Sigmoid colon (tissue), 7 donors: Measurements from ENCODE around the gene MTMR2. TPM values are rescaled to one million over a fixed set of nuclear protein-coding genes. Genes with fewer than 3 reads are reported as not detected.
A peak's percentile ranks its signal among the peaks of the same experiment; 100 is the strongest.

ENCODE experiments used
- DNase-seq: peaks from one replicate; pipeline ENCODE4 v3.0.0-alpha.2; 2019
- H3K27ac ChIP-seq, 4 donors: fragments of 200-600 bp; sonication (generic); one replicate each; pipeline ENCODE4 v1.5.1; 2016 to 2019; ENCODE audit warnings: mild to moderate bottlenecking in 1 of 4
- H3K27me3 ChIP-seq, 3 donors: fragments of 200-600 bp; sonication (generic); one replicate each; pipeline ENCODE4 v1.5.1; 2019; ENCODE audit warnings: mild to moderate bottlenecking in 1 of 3
- H3K36me3 ChIP-seq, 4 donors: fragments of 200-600 bp; sonication (generic); one replicate each; pipeline ENCODE4 v1.5.1; 2016 to 2019
- H3K4me1 ChIP-seq, 4 donors: fragments of 200-600 bp; sonication (generic); one replicate each; pipeline ENCODE4 v1.5.1; 2017 to 2019
- H3K4me3 ChIP-seq, 4 donors: fragments of 200-600 bp; sonication (generic); one replicate each; pipeline ENCODE4 v1.5.1; 2017 to 2019; ENCODE audit warnings: mild to moderate bottlenecking in 2 of 4, moderate library complexity in 1 of 4
- H3K9me3 ChIP-seq, 4 donors: fragments of 200-600 bp in 3 of 4; sonication (generic) in 3 of 4; one replicate each; pipeline versions ENCODE4 v1.5.1 to v1.6.1; 2013 to 2019
- EP300 ChIP-seq, 4 donors: sonication (generic); formaldehyde crosslinking; IDR thresholded peaks; one replicate each; pipeline ENCODE4 v1.6.1; 2017; ENCODE audit warnings: antibody characterized with exemption in 4 of 4
- POLR2A ChIP-seq, 2 donors: fragments of 450-650 bp; IDR thresholded peaks; one replicate each; pipeline ENCODE4 v1.6.1; 2016; ENCODE audit warnings: antibody characterized with exemption in 2 of 2, mild to moderate bottlenecking in 2 of 2, moderate library complexity in 2 of 2
- POLR2AphosphoS5 ChIP-seq, 4 donors: sonication (generic); formaldehyde crosslinking; IDR thresholded peaks; one replicate each; pipeline ENCODE4 v1.6.1; 2017; ENCODE audit warnings: antibody characterized with exemption in 4 of 4
- WGBS, 2 donors: extraction: QIAGEN DNeasy Blood & Tissue Kit; methylation state at CpG; one replicate each; pipeline ENCODE4 v1.1.7; 2013; 5-methylcytosine and 5-hydroxymethylcytosine counted together
- intact Hi-C: fragments of 100-400 bp; cut with DNase I; formaldehyde crosslinking; loops from one replicate; pipeline ENCODE4 v1.15.1; 2023
- polyA plus RNA-seq, 3 donors: library from polyadenylated mRNA; stranded (reverse); fragments of 200-250 nt; gene quantifications; one replicate each; pipeline ENCODE4 v1.2.3, GENCODE V29; 2013
- total RNA-seq, 4 donors: library from RNA; depleted of rRNA; stranded (reverse); fragments of >200 nt; gene quantifications; one replicate each; pipeline ENCODE4 v1.1.0, GENCODE V29; 2016
- TF ChIP-seq, protein P1 (sequence below), 4 experiments: fragments of 450-650 bp in 3 of 4; fragments of 200-600 bp in 1 of 4; IDR thresholded peaks; one replicate each; pipeline ENCODE4 v1.5.1; 2016 to 2019; ENCODE audit warnings: antibody characterized with exemption in 4 of 4, mild to moderate bottlenecking in 3 of 4, moderate library complexity in 2 of 4
- donor health status: healthy with polysubstance abuse.
- donor health status: Bipolar disorder and iron deficiency.
- donor health status: healthy.

Gene MTMR2
- total and polyA plus RNA-seq, 7 donors, result 13.9 to 33.7 (median 17.6) TPM

DNA sequence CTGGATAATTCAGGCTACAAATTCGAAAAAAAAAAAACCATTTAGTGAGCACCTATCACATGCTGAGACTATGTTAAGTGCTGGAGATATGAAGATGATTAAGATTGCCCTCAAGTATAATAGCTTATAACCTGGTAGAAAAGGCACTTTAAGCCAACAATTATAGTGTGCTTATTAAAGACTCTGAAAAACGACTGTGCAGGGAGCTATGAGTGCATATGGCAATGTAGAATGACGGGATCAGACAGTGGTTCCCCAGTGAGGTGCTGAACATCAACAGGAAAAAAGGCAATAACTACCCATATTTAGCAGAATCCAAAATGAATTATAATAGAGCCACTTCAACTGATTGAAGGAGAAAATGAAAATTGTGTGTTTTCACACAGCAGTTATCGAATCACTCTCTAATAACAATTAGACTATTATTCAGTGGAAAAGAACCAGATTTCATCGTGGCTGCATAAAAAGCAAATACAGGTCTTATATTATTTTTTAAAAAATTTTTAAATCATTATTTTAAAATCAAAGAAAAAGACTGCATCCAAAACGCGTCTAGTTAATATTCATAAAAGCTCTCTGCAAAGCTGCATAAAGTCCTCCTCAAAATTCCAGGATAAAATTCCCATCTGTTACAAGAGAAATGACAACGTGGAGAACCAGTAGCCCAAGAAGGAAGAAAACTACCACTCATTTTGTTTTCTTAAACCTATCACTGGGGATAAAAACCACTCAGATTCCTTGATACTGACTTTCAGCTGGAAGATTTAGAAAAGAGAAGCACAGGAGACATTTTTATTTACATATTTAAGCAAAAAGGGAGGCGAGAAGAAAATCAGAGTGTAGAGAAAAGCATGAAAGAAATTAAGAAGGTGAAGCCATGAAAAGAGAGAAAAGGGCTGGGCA, 1.1 kb downstream of the MTMR2 start:
- intact Hi-C loops, result loop anchor here (5.0 to 10.0 kb wide), 2 partner anchors 322 to 420 kb away; partner anchors contain the start of gene MAML2
- Histone ChIP-seq H3K27ac (peak overlapping the region; percentile 89 to 96 (median 91)), H3K27me3 (no peaks in the 10 kb centered on the region), H3K36me3 (no peaks in the 10 kb centered on the region), H3K9me3 (no peaks in the 10 kb centered on the region), H3K4me1 (peaks cover 0 to 24% (median 16%) of the 10 kb centered on the region in 4 donors), H3K4me3 (peak overlapping the region; percentile 65 to 78 (median 70))
- TF ChIP-seq, protein P1, sequence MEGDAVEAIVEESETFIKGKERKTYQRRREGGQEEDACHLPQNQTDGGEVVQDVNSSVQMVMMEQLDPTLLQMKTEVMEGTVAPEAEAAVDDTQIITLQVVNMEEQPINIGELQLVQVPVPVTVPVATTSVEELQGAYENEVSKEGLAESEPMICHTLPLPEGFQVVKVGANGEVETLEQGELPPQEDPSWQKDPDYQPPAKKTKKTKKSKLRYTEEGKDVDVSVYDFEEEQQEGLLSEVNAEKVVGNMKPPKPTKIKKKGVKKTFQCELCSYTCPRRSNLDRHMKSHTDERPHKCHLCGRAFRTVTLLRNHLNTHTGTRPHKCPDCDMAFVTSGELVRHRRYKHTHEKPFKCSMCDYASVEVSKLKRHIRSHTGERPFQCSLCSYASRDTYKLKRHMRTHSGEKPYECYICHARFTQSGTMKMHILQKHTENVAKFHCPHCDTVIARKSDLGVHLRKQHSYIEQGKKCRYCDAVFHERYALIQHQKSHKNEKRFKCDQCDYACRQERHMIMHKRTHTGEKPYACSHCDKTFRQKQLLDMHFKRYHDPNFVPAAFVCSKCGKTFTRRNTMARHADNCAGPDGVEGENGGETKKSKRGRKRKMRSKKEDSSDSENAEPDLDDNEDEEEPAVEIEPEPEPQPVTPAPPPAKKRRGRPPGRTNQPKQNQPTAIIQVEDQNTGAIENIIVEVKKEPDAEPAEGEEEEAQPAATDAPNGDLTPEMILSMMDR (IDR thresholded peaks at IDR 0.05), result no peak
- TF ChIP-seq EP300 (IDR thresholded peaks at IDR 0.05), result no peak
- TF ChIP-seq POLR2AphosphoS5 (IDR thresholded peaks at IDR 0.05), result no peak
- 41 to 47% methylated on average over 9 of the region's 9 CpGs for WGBS, 2 donors
- no peak for DNase-seq

- no peak overlapping the region for H3K4me3 ChIP-seq
- peaks cover 0 to 30% (median 19%) of the 10 kb centered on the region in 4 donors for H3K4me1 ChIP-seq
- H3K27me3 ChIP-seq, result no peaks in the 10 kb centered on the region
- DNase-seq, result no peak
- no peaks in the 10 kb centered on the region for H3K36me3 ChIP-seq
- 44 to 61% methylated on average over 2 of the region's 2 CpGs for WGBS, 2 donors
- intact Hi-C loops, result loop anchor here (5.0 to 10.0 kb wide), 2 partner anchors 323 to 420 kb away; partner anchors contain the start of gene MAML2
- no peaks in the 10 kb centered on the region for H3K9me3 ChIP-seq
- TF ChIP-seq, protein P1 (IDR thresholded peaks at IDR 0.05), result no peak
- no peak for TF ChIP-seq EP300 (IDR thresholded peaks at IDR 0.05)
- TF ChIP-seq POLR2A (IDR thresholded peaks at IDR 0.05), result no peak
- TF ChIP-seq POLR2AphosphoS5 (IDR thresholded peaks at IDR 0.05), result no peak
- H3K27ac ChIP-seq, result peak overlapping the region in 3 of 4 donors; percentile 89 to 91 (median 91)
Observed at GRCh38 chr11:95922099-95922498, 1.8 kb downstream of the MTMR2 start.

- no peak overlapping the region for H3K4me3 ChIP-seq
- TF ChIP-seq POLR2AphosphoS5 (IDR thresholded peaks at IDR 0.05), result no peak
- TF ChIP-seq, protein P1 (IDR thresholded peaks at IDR 0.05), result no peak
- TF ChIP-seq POLR2A (IDR thresholded peaks at IDR 0.05), result no peak
- no peak for TF ChIP-seq EP300 (IDR thresholded peaks at IDR 0.05)
- intact Hi-C loops, result loop anchor here (5.0 to 10.0 kb wide), 2 partner anchors 324 to 422 kb away; partner anchors contain the start of gene MAML2
- no peak overlapping the region for H3K27ac ChIP-seq
- no peak for DNase-seq
- H3K27me3 ChIP-seq, result no peaks in the 10 kb centered on the region
- no peaks in the 10 kb centered on the region for H3K9me3 ChIP-seq
- peaks cover 0 to 35% (median 22%) of the 10 kb centered on the region in 4 donors for H3K4me1 ChIP-seq
- WGBS, 2 donors, result 82 to 91% methylated on average over 3 of the region's 3 CpGs
- no peaks in the 10 kb centered on the region for H3K36me3 ChIP-seq
Observed at GRCh38 chr11:95920460-95921105, 3.3 kb downstream of the MTMR2 start.

DNA sequence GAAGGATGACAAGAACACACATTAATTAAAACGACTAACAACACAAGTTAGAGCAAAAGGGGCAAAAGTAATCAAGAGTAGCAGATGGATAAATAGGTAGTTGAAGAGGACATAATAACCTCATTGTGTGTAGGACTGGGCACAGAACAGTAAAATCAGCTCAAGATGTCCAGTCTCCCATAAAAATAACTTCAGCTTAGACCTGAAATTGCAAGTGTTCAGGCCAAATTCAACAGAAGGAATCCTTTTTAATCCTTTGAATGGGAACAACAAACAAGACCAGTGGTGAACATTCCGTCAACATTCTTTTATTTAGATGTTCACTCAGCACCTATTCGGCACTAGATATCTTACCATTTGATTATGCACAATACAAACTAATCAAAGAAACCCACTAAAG, 4.4 kb downstream of the MTMR2 start:
- no peak overlapping the region for H3K4me3 ChIP-seq
- H3K36me3 ChIP-seq, result no peaks in the 10 kb centered on the region
- no peaks in the 10 kb centered on the region for H3K9me3 ChIP-seq
- H3K27ac ChIP-seq, result no peak overlapping the region
- no peaks in the 10 kb centered on the region for H3K27me3 ChIP-seq
- WGBS, 2 donors, result 84 to 89% methylated on average over 3 of the region's 3 CpGs
- intact Hi-C loops, result no loop called here
- no peak for DNase-seq
- H3K4me1 ChIP-seq, result peaks cover 0 to 31% (median 16%) of the 10 kb centered on the region in 4 donors
- no peak for TF ChIP-seq EP300 (IDR thresholded peaks at IDR 0.05)
- no peak for TF ChIP-seq POLR2AphosphoS5 (IDR thresholded peaks at IDR 0.05)
- no peak for TF ChIP-seq POLR2A (IDR thresholded peaks at IDR 0.05)
- TF ChIP-seq, protein P1 (IDR thresholded peaks at IDR 0.05), result no peak
